ENCODE data around the gene EIF2D.
"Not testable (repeated sequence)": the region's sequence is repeated elsewhere in the genome, so short reads cannot be mapped to it uniquely, and the experiment has no call there.

Gene EIF2D

DNA sequence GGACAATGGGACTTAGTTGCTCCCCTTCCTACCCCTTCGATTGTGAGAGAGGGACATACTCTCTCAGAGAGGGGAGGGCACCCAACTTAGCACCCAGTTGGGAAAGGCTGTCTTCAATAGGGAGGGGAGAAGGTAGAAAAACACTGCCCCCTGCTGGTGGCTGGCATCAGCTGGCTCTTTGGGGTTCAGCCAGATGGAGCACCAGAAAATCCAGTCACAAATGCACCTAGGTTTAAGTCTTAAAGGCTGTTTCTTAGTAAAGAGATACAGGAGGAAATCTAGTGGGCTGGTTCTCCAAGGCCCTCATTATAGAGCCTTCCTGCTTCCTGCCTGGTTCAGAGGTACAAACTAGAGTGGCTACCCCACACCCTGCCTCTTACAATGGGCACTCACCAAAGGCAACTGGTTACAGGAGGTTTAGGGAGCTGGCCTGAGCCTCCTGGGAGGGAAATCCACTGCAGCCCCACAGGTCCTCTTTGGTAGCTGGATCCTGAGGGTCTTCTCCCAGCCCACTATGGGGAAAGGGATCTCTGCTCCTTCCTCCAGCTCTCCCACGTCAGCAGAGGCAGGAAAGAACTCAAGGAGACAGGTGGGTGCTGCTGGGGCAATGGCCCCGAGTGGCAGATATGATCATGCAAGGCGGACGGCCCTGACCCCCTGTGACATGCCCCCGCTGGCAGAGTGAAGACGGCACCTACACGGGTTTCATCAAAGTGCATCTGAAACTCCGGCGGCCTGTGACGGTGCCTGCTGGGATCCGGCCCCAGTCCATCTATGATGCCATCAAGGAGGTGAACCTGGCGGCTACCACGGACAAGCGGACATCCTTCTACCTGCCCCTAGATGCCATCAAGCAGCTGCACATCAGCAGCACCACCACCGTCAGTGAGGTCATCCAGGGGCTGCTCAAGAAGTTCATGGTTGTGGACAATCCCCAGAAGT, 28.3 kb downstream of the EIF2D start:
- Histone ChIP-seq H3K36me3 (ENCODE audit: insufficient read depth, low read length) (peaks cover 19% of the 10 kb centered on the region), H3K4me3 (ENCODE audit: low read depth in 1 of 2, low read length in 2 of 2) (no peak overlapping the region), H3K27me3 (ENCODE audit: control insufficient read depth in 1 of 2, insufficient read depth in 2 of 2, low read length in 2 of 2) (no peaks in the 10 kb centered on the region), H3K9me3 (ENCODE audit: low read length) (no peaks in the 10 kb centered on the region), H3K27ac (ENCODE audit: low read depth, low read length) (no peak overlapping the region), H3K9ac (ENCODE audit: low read length) (no peak overlapping the region), H3K4me1 (ENCODE audit: insufficient read depth, low read length) (peaks cover 6% of the 10 kb centered on the region)

DNA sequence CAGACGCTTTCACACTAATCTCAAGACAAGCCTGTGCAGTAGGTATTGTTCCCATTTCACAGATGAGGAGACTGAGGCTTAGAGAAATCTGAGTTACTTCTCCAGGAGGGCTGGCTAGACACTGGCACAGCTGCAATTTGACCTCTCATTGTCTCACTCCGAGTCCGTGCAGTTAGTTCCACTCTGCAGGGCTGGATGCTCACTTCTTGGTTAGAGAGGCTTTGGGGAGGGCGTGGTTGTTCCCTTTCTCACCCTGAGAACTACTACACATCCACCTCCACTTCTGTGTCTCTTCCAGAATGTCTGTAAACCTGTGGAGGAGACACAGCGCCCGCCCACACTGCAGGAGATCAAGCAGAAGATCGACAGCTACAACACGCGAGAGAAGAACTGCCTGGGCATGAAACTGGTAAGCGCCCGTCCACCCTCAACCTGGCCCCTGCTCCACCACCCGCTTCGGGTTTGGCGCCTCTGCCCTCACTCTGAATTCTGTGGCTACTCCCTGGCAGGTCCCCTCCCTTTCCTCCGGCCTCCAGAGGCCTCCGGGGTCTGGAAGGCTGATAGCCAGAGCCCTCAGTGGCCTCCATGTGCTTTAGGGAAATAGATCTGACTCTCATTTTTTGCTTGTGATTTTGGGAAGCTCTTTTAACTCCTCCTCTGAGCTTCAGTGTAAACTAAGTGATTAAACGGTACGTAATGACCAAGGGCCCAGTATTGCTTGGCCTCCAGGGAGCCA, 29.1 kb downstream of the EIF2D start:
- Histone ChIP-seq H3K27me3 (ENCODE audit: control insufficient read depth in 1 of 2, insufficient read depth in 2 of 2, low read length in 2 of 2) (no peaks in the 10 kb centered on the region), H3K27ac (ENCODE audit: low read depth, low read length) (no peak overlapping the region), H3K4me1 (ENCODE audit: insufficient read depth, low read length) (no peaks in the 10 kb centered on the region), H3K9me3 (ENCODE audit: low read length) (no peaks in the 10 kb centered on the region), H3K9ac (ENCODE audit: low read length) (no peak overlapping the region), H3K4me3 (ENCODE audit: low read depth in 1 of 2, low read length in 2 of 2) (no peak overlapping the region), H3K36me3 (ENCODE audit: insufficient read depth, low read length) (peaks cover 11% of the 10 kb centered on the region)

DNA sequence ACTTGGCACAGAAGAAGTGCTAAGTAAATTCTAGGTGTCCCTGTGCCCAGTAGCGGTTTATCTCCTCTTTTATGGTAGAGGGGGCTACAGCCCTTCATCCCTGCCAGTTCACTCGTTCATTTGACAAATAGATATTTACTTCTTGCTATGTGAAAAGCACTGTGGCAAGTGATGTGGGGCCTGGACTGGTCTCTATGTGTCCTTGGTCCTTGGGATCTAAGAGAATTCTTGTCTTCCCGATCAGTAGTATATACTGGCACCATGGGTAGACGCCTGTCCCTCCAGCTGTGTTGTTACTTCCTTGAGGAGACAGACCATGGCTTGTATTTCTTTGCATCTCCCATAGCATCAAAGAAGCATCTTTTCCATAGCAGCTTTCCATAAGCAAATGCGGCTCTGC, 29.7 kb downstream of the EIF2D start:
- no peak overlapping the region for H3K9ac ChIP-seq (ENCODE audit: low read length)
- no peaks in the 10 kb centered on the region for H3K4me1 ChIP-seq (ENCODE audit: insufficient read depth, low read length)
- H3K27ac ChIP-seq (ENCODE audit: low read depth, low read length) = no peak overlapping the region
- H3K27me3 ChIP-seq (ENCODE audit: control insufficient read depth in 1 of 2, insufficient read depth in 2 of 2, low read length in 2 of 2) = no peaks in the 10 kb centered on the region
- no peak overlapping the region for H3K4me3 ChIP-seq (ENCODE audit: low read depth in 1 of 2, low read length in 2 of 2)
- no peaks in the 10 kb centered on the region for H3K9me3 ChIP-seq (ENCODE audit: low read length)
- peaks cover 6% of the 10 kb centered on the region for H3K36me3 ChIP-seq (ENCODE audit: insufficient read depth, low read length)

DNA sequence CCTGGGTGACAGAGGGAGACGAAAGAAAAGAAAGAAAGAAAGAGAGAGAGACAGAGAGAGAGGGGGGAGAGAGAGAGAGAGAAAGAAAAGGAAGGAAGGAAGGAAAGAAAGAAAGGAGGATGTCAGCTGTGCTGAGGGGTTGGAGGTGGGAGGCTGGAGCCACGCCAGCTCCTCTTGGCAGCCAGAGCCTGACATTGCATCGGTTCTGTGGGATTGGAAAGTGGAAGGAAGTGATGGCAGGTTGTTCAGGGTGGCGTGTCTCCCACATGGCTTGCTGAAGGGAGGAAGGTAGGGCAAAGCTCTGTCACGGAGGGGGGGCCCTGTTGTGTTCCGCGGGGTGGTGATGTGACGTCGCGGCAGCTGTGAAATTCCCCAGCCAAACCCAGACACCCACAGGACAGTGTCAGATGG, 30.7 kb downstream of the EIF2D start:
- Histone ChIP-seq H3K4me3 (ENCODE audit: low read depth in 1 of 2, low read length in 2 of 2) (no peak overlapping the region), H3K4me1 (ENCODE audit: insufficient read depth, low read length) (no peaks in the 10 kb centered on the region), H3K9me3 (ENCODE audit: low read length) (no peaks in the 10 kb centered on the region), H3K9ac (ENCODE audit: low read length) (no peak overlapping the region), H3K36me3 (ENCODE audit: insufficient read depth, low read length) (no peaks in the 10 kb centered on the region), H3K27ac (ENCODE audit: low read depth, low read length) (no peak overlapping the region), H3K27me3 (ENCODE audit: control insufficient read depth in 1 of 2, insufficient read depth in 2 of 2, low read length in 2 of 2) (no peaks in the 10 kb centered on the region)

DNA sequence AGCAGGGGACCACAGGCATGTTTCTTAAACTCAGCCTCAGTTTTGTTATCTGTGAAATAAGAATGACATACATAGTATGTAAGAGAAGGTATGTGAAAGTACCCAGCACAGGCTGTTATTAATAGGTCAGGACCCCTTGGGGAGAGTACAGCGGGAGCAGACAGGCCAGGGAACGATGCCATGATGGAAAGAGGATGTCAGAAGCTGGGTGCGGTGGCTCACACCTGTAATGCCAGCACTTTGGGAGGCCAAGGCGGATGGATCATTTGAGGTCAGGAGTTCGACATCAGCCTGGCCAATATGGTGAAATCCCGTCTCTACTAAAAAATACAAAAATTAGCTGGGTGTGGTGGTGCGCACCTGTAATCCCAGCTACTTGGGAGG, 31.2 kb downstream of the EIF2D start:
- not testable (repeated sequence) for H3K9me3 ChIP-seq (ENCODE audit: low read length); H3K27ac ChIP-seq (ENCODE audit: low read depth, low read length); H3K4me1 ChIP-seq (ENCODE audit: insufficient read depth, low read length)

DNA sequence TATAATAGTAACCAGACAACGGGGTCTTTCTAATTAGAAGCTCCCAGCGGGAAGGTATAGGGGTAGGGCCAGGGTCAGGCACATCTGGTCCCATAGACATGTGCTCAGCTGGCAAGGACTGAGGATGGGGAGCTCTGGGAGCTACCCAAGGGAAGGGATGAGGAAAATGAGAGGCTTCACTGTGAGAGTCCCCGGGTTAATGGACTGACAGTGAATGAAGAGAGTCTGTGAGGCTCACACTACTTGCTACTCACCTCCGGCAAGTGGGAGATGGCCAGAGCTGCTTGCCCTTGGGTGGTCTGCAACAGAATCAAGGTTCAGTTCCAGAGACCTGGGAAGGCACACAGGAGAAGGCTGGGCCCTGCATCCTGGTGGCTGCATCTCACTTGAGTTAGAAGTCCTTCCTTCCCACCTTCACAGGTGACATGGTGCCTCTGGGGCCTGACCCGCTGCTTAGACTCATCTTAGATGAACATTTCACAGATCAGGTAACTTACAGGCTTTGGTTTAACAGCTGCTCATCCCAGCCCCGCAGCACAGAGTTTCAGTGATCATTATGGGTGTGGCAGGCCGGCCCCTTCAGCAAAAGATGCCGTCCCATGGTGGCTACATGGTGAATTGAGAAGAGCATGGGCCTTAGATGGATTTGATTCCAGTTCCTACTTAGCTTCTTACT, 31.7 kb downstream of the EIF2D start:
- Histone ChIP-seq H3K27me3 (ENCODE audit: control insufficient read depth in 1 of 2, insufficient read depth in 2 of 2, low read length in 2 of 2) (no peaks in the 10 kb centered on the region), H3K4me3 (ENCODE audit: low read depth in 1 of 2, low read length in 2 of 2) (no peak overlapping the region), H3K36me3 (ENCODE audit: insufficient read depth, low read length) (no peaks in the 10 kb centered on the region), H3K27ac (ENCODE audit: low read depth, low read length) (no peak overlapping the region), H3K4me1 (ENCODE audit: insufficient read depth, low read length) (no peaks in the 10 kb centered on the region), H3K9me3 (ENCODE audit: low read length) (no peaks in the 10 kb centered on the region), H3K9ac (ENCODE audit: low read length) (no peak overlapping the region)

More for the DNA sequence above, 31.2 kb downstream of the EIF2D start:
- not testable (repeated sequence) for H3K36me3 ChIP-seq (ENCODE audit: insufficient read depth, low read length); H3K27me3 ChIP-seq (ENCODE audit: control insufficient read depth in 1 of 2, insufficient read depth in 2 of 2, low read length in 2 of 2); H3K9ac ChIP-seq (ENCODE audit: low read length); H3K4me3 ChIP-seq (ENCODE audit: low read depth in 1 of 2, low read length in 2 of 2)

DNA sequence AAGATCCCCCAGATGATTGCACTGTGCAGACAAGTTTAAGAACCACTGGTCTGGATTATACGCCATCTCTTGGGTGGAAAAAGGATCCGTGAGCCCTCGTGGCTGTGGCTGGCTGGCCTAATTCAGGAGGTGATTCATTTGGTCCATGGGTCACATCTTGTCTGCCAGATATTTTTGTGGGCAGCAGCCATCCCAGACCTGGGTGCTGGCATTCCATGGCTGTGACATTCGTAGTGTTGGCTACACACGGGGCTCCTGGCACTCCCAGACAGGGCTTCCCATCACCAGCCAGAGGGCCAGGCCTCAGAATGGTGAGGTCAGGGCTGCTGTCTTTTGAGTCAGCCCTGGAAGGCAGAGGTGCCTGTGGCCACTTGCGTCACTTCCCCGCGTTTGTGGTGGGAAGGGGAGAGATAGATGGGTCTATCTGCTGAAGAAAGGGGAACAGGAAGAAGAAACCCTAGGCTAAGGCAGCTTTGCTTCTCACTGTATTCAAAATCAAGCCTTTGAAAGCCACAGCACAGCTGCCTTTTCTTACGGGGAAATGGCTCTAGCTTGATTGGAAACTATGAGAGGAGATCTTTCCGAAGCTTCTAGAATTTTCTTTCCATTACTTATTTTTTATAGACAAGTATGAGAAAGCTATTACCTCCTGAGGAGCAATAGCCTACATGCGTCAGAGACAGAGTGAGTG, 32.4 kb downstream of the EIF2D start:
- Histone ChIP-seq H3K9me3 (ENCODE audit: low read length) (no peaks in the 10 kb centered on the region), H3K4me3 (ENCODE audit: low read depth in 1 of 2, low read length in 2 of 2) (no peak overlapping the region), H3K27ac (ENCODE audit: low read depth, low read length) (no peak overlapping the region), H3K36me3 (ENCODE audit: insufficient read depth, low read length) (no peaks in the 10 kb centered on the region), H3K9ac (ENCODE audit: low read length) (no peak overlapping the region), H3K27me3 (ENCODE audit: control insufficient read depth in 1 of 2, insufficient read depth in 2 of 2, low read length in 2 of 2) (no peaks in the 10 kb centered on the region), H3K4me1 (ENCODE audit: insufficient read depth, low read length) (no peaks in the 10 kb centered on the region)

DNA sequence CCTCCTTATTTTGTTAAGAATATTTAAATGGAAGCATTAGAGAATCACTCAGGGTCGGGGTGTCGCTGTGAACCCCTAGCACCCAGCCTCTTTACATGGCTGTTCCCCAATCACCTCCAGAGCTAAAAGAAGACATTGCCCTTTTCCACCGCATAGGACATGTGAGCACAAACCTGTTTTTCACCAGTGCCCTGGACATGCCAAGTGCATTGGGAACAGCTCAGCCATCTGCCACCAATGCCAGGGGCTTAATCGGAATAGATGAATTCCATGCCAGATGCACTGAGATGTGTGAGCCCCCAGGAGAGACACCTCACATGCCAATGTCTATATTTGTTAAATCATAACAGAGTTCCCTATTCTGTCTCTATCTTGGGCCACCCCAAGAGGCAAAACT, 33.3 kb downstream of the EIF2D start:
- H3K27ac ChIP-seq (ENCODE audit: low read depth, low read length) = no peak overlapping the region
- H3K4me3 ChIP-seq (ENCODE audit: low read depth in 1 of 2, low read length in 2 of 2) = no peak overlapping the region

DNA sequence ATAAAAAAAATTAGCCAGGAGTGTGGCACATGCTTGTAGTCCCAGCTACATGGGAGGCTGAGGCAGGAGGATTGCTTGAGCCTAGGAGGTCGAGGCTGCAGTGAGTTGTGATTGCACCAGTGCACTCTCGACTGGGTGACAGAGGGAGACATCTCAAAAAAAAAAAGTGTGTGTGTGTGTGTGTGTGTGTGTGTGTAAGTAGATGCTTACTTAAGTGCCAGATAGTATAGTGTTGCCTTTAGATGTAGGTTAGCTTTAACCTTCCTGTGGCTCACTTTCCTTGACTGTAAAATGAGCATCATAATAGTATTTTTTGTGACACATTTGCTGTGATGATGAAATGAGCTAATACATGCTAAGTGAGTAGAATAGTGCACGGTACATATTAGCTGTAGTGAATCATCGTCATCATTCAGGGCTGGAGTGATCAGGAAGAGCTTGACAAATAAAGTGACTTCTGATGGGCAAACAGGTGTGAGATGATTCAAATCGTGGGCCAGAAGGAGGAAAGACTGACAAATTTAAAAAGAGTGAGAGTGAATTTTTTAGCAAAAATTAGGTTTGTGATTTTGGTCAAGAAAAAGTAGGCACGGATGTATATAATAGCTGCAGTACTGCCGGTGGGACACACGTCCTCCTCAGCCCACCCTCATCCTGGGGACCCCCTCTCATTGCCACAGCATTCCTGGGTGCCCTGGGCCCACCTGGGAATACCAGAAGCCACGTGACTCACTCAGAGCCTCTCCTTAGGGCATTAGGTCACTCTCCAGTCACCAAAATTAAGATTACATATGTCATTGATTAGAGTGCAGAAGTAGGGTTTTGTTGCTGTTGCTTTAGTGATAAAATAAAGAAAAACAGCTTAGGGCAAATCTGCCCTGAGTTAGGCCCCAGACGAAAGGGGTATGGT, 33.9 kb downstream of the EIF2D start:
- no peaks in the 10 kb centered on the region for H3K4me1 ChIP-seq (ENCODE audit: insufficient read depth, low read length)
- no peak overlapping the region for H3K9ac ChIP-seq (ENCODE audit: low read length)
- H3K9me3 ChIP-seq (ENCODE audit: low read length) = no peaks in the 10 kb centered on the region
- H3K27me3 ChIP-seq (ENCODE audit: control insufficient read depth in 1 of 2, insufficient read depth in 2 of 2, low read length in 2 of 2) = no peaks in the 10 kb centered on the region
- H3K36me3 ChIP-seq (ENCODE audit: insufficient read depth, low read length) = no peaks in the 10 kb centered on the region
- no peak overlapping the region for H3K27ac ChIP-seq (ENCODE audit: low read depth, low read length)
- no peak overlapping the region for H3K4me3 ChIP-seq (ENCODE audit: low read depth in 1 of 2, low read length in 2 of 2)

More for the DNA sequence above, 33.3 kb downstream of the EIF2D start:
- Histone ChIP-seq H3K9ac (ENCODE audit: low read length) (no peak overlapping the region), H3K4me1 (ENCODE audit: insufficient read depth, low read length) (no peaks in the 10 kb centered on the region), H3K9me3 (ENCODE audit: low read length) (no peaks in the 10 kb centered on the region), H3K27me3 (ENCODE audit: control insufficient read depth in 1 of 2, insufficient read depth in 2 of 2, low read length in 2 of 2) (no peaks in the 10 kb centered on the region), H3K36me3 (ENCODE audit: insufficient read depth, low read length) (no peaks in the 10 kb centered on the region)

DNA sequence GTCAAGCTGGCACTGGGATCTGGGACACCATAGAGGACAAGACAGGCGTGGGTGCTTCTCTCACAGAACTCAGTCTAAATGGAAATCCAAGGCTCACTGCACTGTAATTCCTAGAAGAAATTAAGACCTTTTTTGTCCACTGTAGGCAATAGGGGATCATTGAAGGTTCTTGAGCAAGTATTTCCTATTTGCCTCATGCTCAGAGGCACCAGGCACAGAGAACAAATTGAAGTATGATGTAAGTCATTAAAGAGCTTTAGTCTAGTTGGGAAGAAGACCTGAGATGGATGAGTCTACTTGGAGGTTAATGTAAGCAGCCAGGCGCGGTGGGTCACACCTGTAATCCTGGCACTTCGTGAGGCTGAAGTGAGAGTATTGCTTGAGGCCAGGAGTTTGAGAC, 34.6 kb downstream of the EIF2D start:
- Histone ChIP-seq H3K4me1 (ENCODE audit: insufficient read depth, low read length) (no peaks in the 10 kb centered on the region), H3K27ac (ENCODE audit: low read depth, low read length) (no peak overlapping the region)

More for the DNA sequence above, 34.6 kb downstream of the EIF2D start:
- H3K27me3 ChIP-seq (ENCODE audit: control insufficient read depth in 1 of 2, insufficient read depth in 2 of 2, low read length in 2 of 2) = no peaks in the 10 kb centered on the region
- no peak overlapping the region for H3K4me3 ChIP-seq (ENCODE audit: low read depth in 1 of 2, low read length in 2 of 2)
- H3K9me3 ChIP-seq (ENCODE audit: low read length) = no peaks in the 10 kb centered on the region
- H3K36me3 ChIP-seq (ENCODE audit: insufficient read depth, low read length) = no peaks in the 10 kb centered on the region
- H3K9ac ChIP-seq (ENCODE audit: low read length) = no peak overlapping the region

Measured in muscle layer of colon (tissue), 2 donors.